ENCODE results near the gene OR51B6. TPM values are rescaled to one million over a fixed set of nuclear protein-coding genes. Genes with fewer than 3 reads are reported as not detected.

Gene OR51B6, protein sequence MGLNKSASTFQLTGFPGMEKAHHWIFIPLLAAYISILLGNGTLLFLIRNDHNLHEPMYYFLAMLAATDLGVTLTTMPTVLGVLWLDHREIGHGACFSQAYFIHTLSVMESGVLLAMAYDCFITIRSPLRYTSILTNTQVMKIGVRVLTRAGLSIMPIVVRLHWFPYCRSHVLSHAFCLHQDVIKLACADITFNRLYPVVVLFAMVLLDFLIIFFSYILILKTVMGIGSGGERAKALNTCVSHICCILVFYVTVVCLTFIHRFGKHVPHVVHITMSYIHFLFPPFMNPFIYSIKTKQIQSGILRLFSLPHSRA
- total RNA-seq (not detected in 2 replicates), polyA plus RNA-seq (not detected in 2 replicates)

DNA sequence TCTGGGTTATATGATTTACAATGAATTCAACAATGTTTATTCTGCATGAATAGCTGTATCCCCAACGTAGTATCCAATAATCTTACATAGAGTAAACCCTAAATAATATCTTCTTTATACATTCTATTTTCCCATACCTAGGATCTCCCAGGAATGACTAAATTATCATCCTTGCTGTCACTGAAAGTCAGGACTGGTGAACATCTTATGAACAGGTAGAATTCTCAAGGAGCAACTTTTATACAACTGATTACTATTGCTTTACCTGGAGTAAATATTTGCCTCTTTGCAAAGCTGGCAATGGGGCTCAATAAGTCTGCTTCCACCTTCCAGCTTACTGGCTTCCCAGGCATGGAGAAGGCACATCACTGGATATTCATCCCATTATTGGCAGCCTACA is at the start of gene OR51B6:
Gene OR51B6, plus strand, starts transcription at position 301 of the 400 bp plus-strand sequence. Its CDS starts 0 bp downstream, at position 301.
- Histone ChIP-seq H3K4me3 (no peak within 1 kb of the TSS), H3K27me3 (no peaks in the 10 kb centered on the region), H3K36me3 (replicated peaks; ENCODE audit: insufficient read depth, low read depth) (no peaks in the 10 kb centered on the region), H3K27ac (no peak within 1 kb of the TSS), H4K20me1 (ENCODE audit: insufficient read depth, poor library complexity, severe bottlenecking) (no peaks in the 10 kb centered on the region), H3K79me2 (no peaks in the 10 kb centered on the region), H3K4me2 (no peak within 1 kb of the TSS), H3K4me1 (ENCODE audit: insufficient read depth) (no peaks in the 10 kb centered on the region), H3K9me2 (replicated peaks; ENCODE audit: insufficient read depth) (no peaks in the 10 kb centered on the region), H3K9me3 (ENCODE audit: low read depth) (no peaks in the 10 kb centered on the region), H2AFZ (no peak within 1 kb of the TSS)
- 84% methylated on average over 1 of the region's 1 CpG for WGBS (ENCODE audit: low lambda C conversion rate, missing lambda C conversion rate)
- TF ChIP-seq EZH2 (IDR thresholded peaks at IDR 0.05; ENCODE audit: borderline replicate concordance) (no peak), EZH2phosphoT487 (IDR thresholded peaks at IDR 0.05; ENCODE audit: low read depth, severe bottlenecking, unreplicated experiment) (no peak)
- TF ChIP-seq, protein P1, sequence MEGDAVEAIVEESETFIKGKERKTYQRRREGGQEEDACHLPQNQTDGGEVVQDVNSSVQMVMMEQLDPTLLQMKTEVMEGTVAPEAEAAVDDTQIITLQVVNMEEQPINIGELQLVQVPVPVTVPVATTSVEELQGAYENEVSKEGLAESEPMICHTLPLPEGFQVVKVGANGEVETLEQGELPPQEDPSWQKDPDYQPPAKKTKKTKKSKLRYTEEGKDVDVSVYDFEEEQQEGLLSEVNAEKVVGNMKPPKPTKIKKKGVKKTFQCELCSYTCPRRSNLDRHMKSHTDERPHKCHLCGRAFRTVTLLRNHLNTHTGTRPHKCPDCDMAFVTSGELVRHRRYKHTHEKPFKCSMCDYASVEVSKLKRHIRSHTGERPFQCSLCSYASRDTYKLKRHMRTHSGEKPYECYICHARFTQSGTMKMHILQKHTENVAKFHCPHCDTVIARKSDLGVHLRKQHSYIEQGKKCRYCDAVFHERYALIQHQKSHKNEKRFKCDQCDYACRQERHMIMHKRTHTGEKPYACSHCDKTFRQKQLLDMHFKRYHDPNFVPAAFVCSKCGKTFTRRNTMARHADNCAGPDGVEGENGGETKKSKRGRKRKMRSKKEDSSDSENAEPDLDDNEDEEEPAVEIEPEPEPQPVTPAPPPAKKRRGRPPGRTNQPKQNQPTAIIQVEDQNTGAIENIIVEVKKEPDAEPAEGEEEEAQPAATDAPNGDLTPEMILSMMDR (IDR thresholded peaks at IDR 0.05; ENCODE audit: poor library complexity), result no peak
- DNase-seq (ENCODE audit: low spot score), result no peak

DNA sequence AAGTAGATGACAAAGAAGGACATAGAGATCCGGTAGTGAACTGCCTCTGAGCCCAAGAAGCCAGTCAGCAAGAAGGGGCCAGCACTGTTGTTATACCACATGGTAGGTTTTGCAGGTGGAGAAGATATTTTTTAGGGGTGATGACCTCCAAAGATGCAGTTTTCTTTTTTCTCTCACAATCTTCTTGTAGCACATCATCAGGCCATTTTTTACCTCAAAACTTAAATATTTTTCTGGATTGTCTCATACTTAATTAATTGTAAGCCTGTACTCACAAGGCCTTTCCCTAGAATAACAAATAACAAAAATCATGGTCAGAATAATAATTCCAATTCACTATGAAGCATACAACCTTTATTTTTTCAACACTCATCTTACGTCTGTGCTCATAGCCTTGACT is 49.5 kb upstream of the OR51B6 start, which contains the start of gene OR51B4:
Gene OR51B4, minus strand, starts transcription at position 101 of the 400 bp plus-strand sequence. Its CDS starts 0 bp downstream, at position 101.
- H3K4me1 ChIP-seq (ENCODE audit: insufficient read depth), result no peaks in the 10 kb centered on the region
- DNase-seq (ENCODE audit: low spot score), result no peak
- no peak within 1 kb of the TSS for H3K4me2 ChIP-seq
- peaks cover 3% of the 10 kb centered on the region for H3K36me3 ChIP-seq (replicated peaks; ENCODE audit: insufficient read depth, low read depth)
- no peaks in the 10 kb centered on the region for H4K20me1 ChIP-seq (ENCODE audit: insufficient read depth, poor library complexity, severe bottlenecking)
- no peaks in the 10 kb centered on the region for H3K9me3 ChIP-seq (ENCODE audit: low read depth)
- no peak within 1 kb of the TSS for H2AFZ ChIP-seq
- TF ChIP-seq EZH2 (IDR thresholded peaks at IDR 0.05; ENCODE audit: borderline replicate concordance) (no peak), EZH2phosphoT487 (IDR thresholded peaks at IDR 0.05; ENCODE audit: low read depth, severe bottlenecking, unreplicated experiment) (no peak)
- TF ChIP-seq, protein P1 (IDR thresholded peaks at IDR 0.05; ENCODE audit: poor library complexity), result no peak
- H3K9me2 ChIP-seq (replicated peaks; ENCODE audit: insufficient read depth), result no peaks in the 10 kb centered on the region
- 90% methylated on average over 2 of the region's 2 CpGs for WGBS (ENCODE audit: low lambda C conversion rate, missing lambda C conversion rate)
- H3K27me3 ChIP-seq, result peaks cover 3% of the 10 kb centered on the region
- H3K4me3 ChIP-seq, result no peak within 1 kb of the TSS
- H3K27ac ChIP-seq, result no peak within 1 kb of the TSS
- H3K79me2 ChIP-seq, result no peaks in the 10 kb centered on the region

DNA sequence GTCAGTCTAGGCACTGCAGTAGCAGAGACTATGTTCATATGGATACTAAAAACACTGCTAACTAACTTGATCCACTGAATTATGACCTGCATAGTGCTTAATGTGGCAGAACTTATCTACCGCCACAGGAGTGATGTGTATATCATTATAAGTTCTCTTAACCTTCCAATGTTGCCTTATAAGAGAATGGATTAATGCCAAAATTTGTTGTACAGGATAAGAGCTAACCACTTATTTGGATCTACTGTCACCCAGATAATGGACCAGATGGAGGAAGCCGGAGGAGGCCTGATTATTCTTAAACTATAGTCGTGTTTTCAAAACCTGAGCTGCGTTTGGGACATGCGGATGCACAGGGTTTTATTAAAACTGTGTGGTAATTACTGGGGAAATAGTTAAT is 47.7 kb upstream of the OR51B6 start:
- 70% methylated on average over 5 of the region's 5 CpGs for WGBS (ENCODE audit: low lambda C conversion rate, missing lambda C conversion rate)
- H3K4me3 ChIP-seq, result no peak overlapping the region

More for the DNA sequence above, 47.7 kb upstream of the OR51B6 start:
- Histone ChIP-seq H3K27me3 (no peaks in the 10 kb centered on the region), H3K9me3 (ENCODE audit: low read depth) (no peaks in the 10 kb centered on the region), H2AFZ (no peak overlapping the region), H3K4me1 (ENCODE audit: insufficient read depth) (no peaks in the 10 kb centered on the region), H3K9me2 (replicated peaks; ENCODE audit: insufficient read depth) (no peaks in the 10 kb centered on the region), H3K36me3 (replicated peaks; ENCODE audit: insufficient read depth, low read depth) (no peaks in the 10 kb centered on the region), H3K4me2 (no peak overlapping the region), H3K79me2 (no peaks in the 10 kb centered on the region), H4K20me1 (ENCODE audit: insufficient read depth, poor library complexity, severe bottlenecking) (no peaks in the 10 kb centered on the region), H3K27ac (no peak overlapping the region)
- DNase-seq (ENCODE audit: low spot score), result no peak
- TF ChIP-seq EZH2 (IDR thresholded peaks at IDR 0.05; ENCODE audit: borderline replicate concordance) (no peak), EZH2phosphoT487 (IDR thresholded peaks at IDR 0.05; ENCODE audit: low read depth, severe bottlenecking, unreplicated experiment) (no peak)
- TF ChIP-seq, protein P1 (IDR thresholded peaks at IDR 0.05; ENCODE audit: poor library complexity), result no peak

Data from hepatocyte (in vitro differentiated cells).